NOMO-1 (cell line): Measurements from ENCODE around the gene SLITRK1.

Source experiments
- DNase-seq, 2 experiments: peaks; one replicate each; lab custom pipeline; 2025; ENCODE audit not compliant: unreplicated experiment in 2 of 2; lab: John Stamatoyannopoulos, UW

The SLITRK1 gene

GRCh38 chr13:83881917-83882605 is at the start of gene SLITRK1:
TSS of gene SLITRK1 (minus strand) at chr13:83882474. CDS start at chr13:83881507, 967 bp downstream.
- DNase-seq: no peak

GRCh38 chr13:83929157-83929556 is 46.9 kb upstream of the SLITRK1 start:
- no peak for DNase-seq

GRCh38 chr13:83919775-83920174 is 37.5 kb upstream of the SLITRK1 start:
- no peak for DNase-seq

- no peak for DNase-seq
Measured at GRCh38 chr13:83914368-83914767, 32.1 kb upstream of the SLITRK1 start.

- DNase-seq: no peak
Measured at GRCh38 chr13:83907196-83907989, 25.1 kb upstream of the SLITRK1 start.

- DNase-seq: no peak
Measured at GRCh38 chr13:83906240-83906820, 24.1 kb upstream of the SLITRK1 start.

- no peak for DNase-seq
Measured at GRCh38 chr13:83905641-83906040, 23.4 kb upstream of the SLITRK1 start.

- no peak for DNase-seq
Measured at GRCh38 chr13:83895994-83896580, 13.8 kb upstream of the SLITRK1 start.

GRCh38 chr13:83890358-83890757 is 8.1 kb upstream of the SLITRK1 start:
- DNase-seq: no peak

- DNase-seq: no peak
Measured at GRCh38 chr13:83884141-83884540, 1.9 kb upstream of the SLITRK1 start.

- no peak for DNase-seq
Measured at GRCh38 chr13:83883061-83883523, 818 bp upstream of the SLITRK1 start.

GRCh38 chr13:83882606-83882959 is 309 bp upstream of the SLITRK1 start:
- no peak for DNase-seq

GRCh38 chr13:83881140-83881684 is 1.1 kb downstream of the SLITRK1 start:
- DNase-seq: no peak

- DNase-seq: no peak
Measured at GRCh38 chr13:83880275-83881139, 1.8 kb downstream of the SLITRK1 start.

GRCh38 chr13:83879431-83880171 is 2.7 kb downstream of the SLITRK1 start:
- DNase-seq: no peak

- DNase-seq: no peak
Measured at GRCh38 chr13:83878691-83879430, 3.4 kb downstream of the SLITRK1 start.

- no peak for DNase-seq
Measured at GRCh38 chr13:83877651-83878355, 4.5 kb downstream of the SLITRK1 start.

GRCh38 chr13:83876546-83876945 is 5.7 kb downstream of the SLITRK1 start:
- no peak for DNase-seq
